ENCODE measurements around the gene PALM. TPM values are rescaled to one million over a fixed set of nuclear protein-coding genes. Genes with fewer than 3 reads are reported as not detected.

The PALM gene
- total and polyA plus RNA-seq, 9 of the 15 experiments (the other 6 are each of a cell fraction or from before 2014, with no cell fraction given): 0.04 to 6.6 (median 1.7) TPM

GRCh38 chr19:782878-783668, 74.3 kb downstream of the PALM start:
- ChIA-PET POLR2A (no interaction called here), CTCF (ENCODE audit: low intra/inter-chr PET ratio) (no interaction called here)
- Histone ChIP-seq H3K79me2 (ENCODE audit: control insufficient read depth, insufficient read depth, low read length) (no peaks in the 10 kb centered on the region), H3K9ac (ENCODE audit: insufficient read depth in 1 of 2, low read depth in 2 of 2, low read length in 2 of 2) (no peak overlapping the region; a peak in 1 of 4 replicates), H3K4me1 (replicated peaks in 1 of 2; ENCODE audit: control insufficient read depth in 2 of 2, insufficient read depth in 2 of 2, low read length in 2 of 2) (peaks cover 0 to 32% of the 10 kb centered on the region in 2 experiments; a peak in 2 of 5 replicates), H3K9me1 (ENCODE audit: control insufficient read depth, insufficient read depth, low read length) (no peaks in the 10 kb centered on the region), H3K36me3 (ENCODE audit: control insufficient read depth, insufficient read depth, low read length) (no peaks in the 10 kb centered on the region), H3K4me3 (no peak overlapping the region), H3K27me3 (ENCODE audit: control insufficient read depth in 2 of 2, insufficient read depth in 2 of 2, low read length in 2 of 2) (no peaks in the 10 kb centered on the region), H3K4me2 (ENCODE audit: insufficient read depth, low read length) (no peak overlapping the region), H4K20me1 (replicated peaks; ENCODE audit: control insufficient read depth, insufficient read depth, low read length) (no peaks in the 10 kb centered on the region), H3K27ac (ENCODE audit: extremely low read depth, low read depth, low read length) (no peak overlapping the region), H2AFZ (ENCODE audit: low read depth, low read length) (no peak overlapping the region), H3K9me3 (replicated peaks; ENCODE audit: control insufficient read depth, insufficient read depth, low read depth, low read length) (no peaks in the 10 kb centered on the region)
- WGBS (ENCODE audit: insufficient coverage, low coverage, missing lambda C conversion rate): 76% methylated on average over 28 of the region's 30 CpGs
- intact Hi-C loops (cut with micrococcal nuclease): no loop called here
- DNase-seq (ENCODE audit: extremely low read depth in 1 of 4, low spot score in 3 of 4) (no peak), ATAC-seq (no peak), FAIRE-seq (no peak)
- TF ChIP-seq ARID2 (IDR thresholded peaks at IDR 0.05): no peak
- TF ChIP-seq, protein P1, sequence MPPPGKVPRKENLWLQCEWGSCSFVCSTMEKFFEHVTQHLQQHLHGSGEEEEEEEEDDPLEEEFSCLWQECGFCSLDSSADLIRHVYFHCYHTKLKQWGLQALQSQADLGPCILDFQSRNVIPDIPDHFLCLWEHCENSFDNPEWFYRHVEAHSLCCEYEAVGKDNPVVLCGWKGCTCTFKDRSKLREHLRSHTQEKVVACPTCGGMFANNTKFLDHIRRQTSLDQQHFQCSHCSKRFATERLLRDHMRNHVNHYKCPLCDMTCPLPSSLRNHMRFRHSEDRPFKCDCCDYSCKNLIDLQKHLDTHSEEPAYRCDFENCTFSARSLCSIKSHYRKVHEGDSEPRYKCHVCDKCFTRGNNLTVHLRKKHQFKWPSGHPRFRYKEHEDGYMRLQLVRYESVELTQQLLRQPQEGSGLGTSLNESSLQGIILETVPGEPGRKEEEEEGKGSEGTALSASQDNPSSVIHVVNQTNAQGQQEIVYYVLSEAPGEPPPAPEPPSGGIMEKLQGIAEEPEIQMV (tag; conservative IDR thresholded peaks at IDR 0.05; ENCODE audit: low read depth): no peak
- no peak for TF ChIP-seq THRB (CRISPR knock-in tag; conservative IDR thresholded peaks at IDR 0.05)
- no peak for TF ChIP-seq CLOCK (CRISPR knock-in tag; IDR thresholded peaks at IDR 0.05; ENCODE audit: borderline replicate concordance)
- TF ChIP-seq HNRNPK (IDR thresholded peaks at IDR 0.05; ENCODE audit: low read depth, low read length, poor library complexity, severe bottlenecking): no peak
- no peak for TF ChIP-seq GABPA (tag; conservative IDR thresholded peaks at IDR 0.05; ENCODE audit: low read depth)
- no TSS peak for BruUV-seq (replicated peaks)
- in situ Hi-C loops (cut with MboI): no loop called here

Data from K562 (cell line).